Right atrium auricular region (tissue), 2 donors: Measurements from ENCODE around the gene DBI. TPM values are rescaled to one million over a fixed set of nuclear protein-coding genes. Genes with fewer than 3 reads are reported as not detected.
A peak's percentile ranks its signal among the peaks of the same experiment; 100 is the strongest.

Source experiments
- DNase-seq: peaks from one replicate; pipeline ENCODE4 v3.0.0-alpha.2; 2019; ENCODE audit warnings: low spot score
- H3K27ac ChIP-seq, 2 donors: fragments of 200-600 bp; sonication (generic); 1 replicate in 1 of 2; 2 replicates in 1 of 2; pipeline ENCODE4 v1.5.1; 2016 to 2019
- H3K27me3 ChIP-seq, 2 donors: fragments of 200-600 bp; sonication (generic); one replicate each; pipeline versions ENCODE4 v1.5.1 to v1.6.0; 2017 to 2019
- H3K36me3 ChIP-seq: fragments of 200-600 bp; sonication (generic); one replicate; pipeline ENCODE4 v1.5.1; 2016
- H3K4me1 ChIP-seq, 2 donors: fragments of 200-600 bp; sonication (generic); one replicate each; pipeline versions ENCODE4 v1.5.1 to v1.6.0; 2017 to 2019
- H3K4me3 ChIP-seq, 2 donors: fragments of 200-600 bp; sonication (generic); 1 replicate in 1 of 2; 2 replicates in 1 of 2; pipeline ENCODE4 v1.5.1; 2017 to 2019; ENCODE audit warnings: mild to moderate bottlenecking in 1 of 2, moderate library complexity in 1 of 2
- H3K9me3 ChIP-seq, 2 donors: fragments of 200-600 bp; sonication (generic); one replicate each; pipeline ENCODE4 v1.5.1; 2019
- total RNA-seq, 2 donors: library from RNA; depleted of rRNA; stranded (reverse); fragments of >200 nt; gene quantifications; one replicate each; pipeline ENCODE4 v1.1.0, GENCODE V29; 2016
- TF ChIP-seq, protein P1 (sequence below), 2 donors: fragments of 200-600 bp; sonication (generic); IDR thresholded peaks; one replicate each; pipeline ENCODE4 v1.5.1; 2019; ENCODE audit warnings: antibody characterized with exemption in 2 of 2

The DBI gene
- total RNA-seq, 2 donors from 2014 or later = 174 to 312 TPM

DNA sequence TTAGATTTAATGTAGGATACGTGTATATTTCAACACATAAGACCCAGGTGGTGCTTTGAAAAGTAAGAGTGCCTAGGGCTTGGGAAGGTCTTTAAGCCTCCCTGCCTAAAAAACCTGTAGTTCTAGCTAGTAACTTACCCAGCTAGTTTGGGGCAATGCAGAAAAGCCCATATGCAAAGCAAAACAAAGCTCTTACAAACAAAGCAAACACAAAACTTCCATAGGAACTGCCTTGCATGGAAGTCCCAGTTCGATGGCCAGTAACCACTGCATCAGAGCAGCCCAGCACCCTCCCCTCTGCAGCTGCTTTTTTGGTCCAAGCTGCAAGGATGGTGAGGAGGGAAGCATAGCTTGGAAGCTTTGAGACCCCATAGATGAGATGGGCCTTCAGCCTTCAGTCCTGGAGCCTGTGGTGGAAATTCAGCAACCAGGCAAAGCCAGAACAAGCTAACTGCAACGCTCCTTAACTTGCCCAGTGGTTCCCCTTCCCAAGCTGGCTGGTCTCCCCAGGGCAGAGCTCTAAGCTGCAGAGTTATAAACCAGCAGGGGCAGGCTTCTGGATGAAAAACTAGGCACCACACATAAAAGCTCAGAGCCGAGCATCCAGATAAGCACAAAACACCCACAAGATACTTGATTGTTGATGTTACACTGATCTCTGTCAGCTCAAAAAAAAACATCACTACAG, 16.3 kb upstream of the DBI start:
- Histone ChIP-seq H3K27me3 (no peaks in the 10 kb centered on the region), H3K9me3 (no peaks in the 10 kb centered on the region), H3K36me3 (no peaks in the 10 kb centered on the region), H3K4me1 (peaks cover 0 to 35% of the 10 kb centered on the region in 2 donors), H3K27ac (peak overlapping the region; percentile 69 to 73), H3K4me3 (no peak overlapping the region)
- no peak for DNase-seq
- TF ChIP-seq, protein P1, sequence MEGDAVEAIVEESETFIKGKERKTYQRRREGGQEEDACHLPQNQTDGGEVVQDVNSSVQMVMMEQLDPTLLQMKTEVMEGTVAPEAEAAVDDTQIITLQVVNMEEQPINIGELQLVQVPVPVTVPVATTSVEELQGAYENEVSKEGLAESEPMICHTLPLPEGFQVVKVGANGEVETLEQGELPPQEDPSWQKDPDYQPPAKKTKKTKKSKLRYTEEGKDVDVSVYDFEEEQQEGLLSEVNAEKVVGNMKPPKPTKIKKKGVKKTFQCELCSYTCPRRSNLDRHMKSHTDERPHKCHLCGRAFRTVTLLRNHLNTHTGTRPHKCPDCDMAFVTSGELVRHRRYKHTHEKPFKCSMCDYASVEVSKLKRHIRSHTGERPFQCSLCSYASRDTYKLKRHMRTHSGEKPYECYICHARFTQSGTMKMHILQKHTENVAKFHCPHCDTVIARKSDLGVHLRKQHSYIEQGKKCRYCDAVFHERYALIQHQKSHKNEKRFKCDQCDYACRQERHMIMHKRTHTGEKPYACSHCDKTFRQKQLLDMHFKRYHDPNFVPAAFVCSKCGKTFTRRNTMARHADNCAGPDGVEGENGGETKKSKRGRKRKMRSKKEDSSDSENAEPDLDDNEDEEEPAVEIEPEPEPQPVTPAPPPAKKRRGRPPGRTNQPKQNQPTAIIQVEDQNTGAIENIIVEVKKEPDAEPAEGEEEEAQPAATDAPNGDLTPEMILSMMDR (IDR thresholded peaks at IDR 0.05) = peak in 1 of 2 donors; percentile 41

GRCh38 chr2:119352357-119352756, 14.4 kb upstream of the DBI start:
- DNase-seq = no peak
- peak overlapping the region; percentile 69 to 73 for H3K27ac ChIP-seq
- TF ChIP-seq, protein P1 (IDR thresholded peaks at IDR 0.05) = no peak
- H3K27me3 ChIP-seq = no peaks in the 10 kb centered on the region
- H3K4me1 ChIP-seq = peaks cover 0 to 45% of the 10 kb centered on the region in 2 donors
- H3K36me3 ChIP-seq = no peaks in the 10 kb centered on the region
- H3K9me3 ChIP-seq = no peaks in the 10 kb centered on the region
- H3K4me3 ChIP-seq = no peak overlapping the region

- Histone ChIP-seq H3K4me3 (no peak overlapping the region), H3K27ac (no peak overlapping the region), H3K4me1 (peaks cover 0 to 46% of the 10 kb centered on the region in 2 donors), H3K27me3 (no peaks in the 10 kb centered on the region), H3K36me3 (no peaks in the 10 kb centered on the region), H3K9me3 (no peaks in the 10 kb centered on the region)
- DNase-seq = no peak
- TF ChIP-seq, protein P1 (IDR thresholded peaks at IDR 0.05) = no peak
These were observed 11.9 kb upstream of the DBI start for GRCh38 chr2:119354860-119355259.

DNA sequence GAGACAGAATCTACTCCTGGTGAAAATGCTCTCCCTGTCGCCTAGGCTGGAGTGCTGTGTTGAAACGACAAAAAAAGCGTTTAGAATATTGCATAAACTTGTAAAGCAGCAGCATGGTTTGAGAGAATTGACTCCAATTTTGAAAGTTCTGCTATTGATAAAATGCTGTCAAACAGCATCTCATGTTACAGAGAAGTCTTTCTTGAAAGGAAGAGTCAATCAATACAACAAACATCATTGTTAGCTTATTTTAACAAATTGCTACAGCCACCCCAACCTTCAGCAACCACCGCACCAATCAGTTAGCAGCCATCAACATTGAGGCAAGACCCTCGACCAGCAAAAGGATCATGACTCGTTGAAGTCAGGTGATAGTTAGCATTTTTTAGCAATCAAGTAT, 7.0 kb upstream of the DBI start:
- TF ChIP-seq, protein P1 (IDR thresholded peaks at IDR 0.05) = no peak
- H3K4me1 ChIP-seq = peaks cover 0 to 26% of the 10 kb centered on the region in 2 donors
- no peak overlapping the region for H3K4me3 ChIP-seq
- no peak overlapping the region for H3K27ac ChIP-seq
- no peaks in the 10 kb centered on the region for H3K9me3 ChIP-seq
- no peak for DNase-seq
- H3K36me3 ChIP-seq = no peaks in the 10 kb centered on the region
- H3K27me3 ChIP-seq = no peaks in the 10 kb centered on the region

DNA sequence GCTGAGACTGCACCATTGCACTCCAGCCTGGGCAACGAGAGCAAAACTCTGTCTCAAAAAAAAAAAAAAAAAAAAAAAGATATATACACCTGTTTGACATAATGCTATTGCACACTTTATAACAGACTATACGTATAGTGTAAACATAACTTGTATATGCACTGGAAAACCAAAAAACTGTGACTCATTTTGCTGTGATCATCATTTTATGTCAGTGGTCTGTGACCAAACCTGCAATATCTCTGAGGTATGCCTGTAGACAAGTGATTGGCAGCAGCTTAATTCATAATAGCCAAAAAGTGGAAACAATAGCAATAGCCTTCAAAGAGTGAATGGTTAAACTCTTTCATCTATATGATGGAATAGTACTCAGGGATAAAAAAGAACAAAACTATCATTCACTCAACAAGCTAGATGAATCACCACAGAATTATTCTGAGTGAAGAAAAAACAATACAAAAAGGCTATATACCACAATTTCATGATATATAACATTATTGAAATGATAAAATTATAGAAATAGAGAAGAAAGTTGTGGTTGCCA, 6.3 kb upstream of the DBI start:
- Histone ChIP-seq H3K36me3 (no peaks in the 10 kb centered on the region), H3K27ac (no peak overlapping the region), H3K4me3 (no peak overlapping the region), H3K9me3 (no peaks in the 10 kb centered on the region), H3K27me3 (no peaks in the 10 kb centered on the region), H3K4me1 (peaks cover 0 to 26% of the 10 kb centered on the region in 2 donors)
- no peak for DNase-seq
- TF ChIP-seq, protein P1 (IDR thresholded peaks at IDR 0.05) = no peak
